VCaP (cell line): ENCODE results near the gene FREM3.

ENCODE experiments used
- H3K27ac ChIP-seq: fragments of 450-650 bp; 2 replicates; pipeline ENCODE4 v1.5.1; 2017
- CTCF ChIP-seq: fragments of 450-650 bp; conservative IDR thresholded peaks from 2 replicates; pipeline ENCODE4 v1.5.1; 2017; ENCODE audit warnings: mild to moderate bottlenecking, moderate library complexity

Gene FREM3

GRCh38 chr4:143626134-143626911 lies 74.2 kb downstream of the FREM3 start:
- H3K27ac ChIP-seq: no peak overlapping the region
- no peak for TF ChIP-seq CTCF

GRCh38 chr4:143625632-143626031 lies 74.8 kb downstream of the FREM3 start:
- no peak for TF ChIP-seq CTCF
- H3K27ac ChIP-seq: no peak overlapping the region

GRCh38 chr4:143623896-143624295 lies 76.6 kb downstream of the FREM3 start:
- TF ChIP-seq CTCF: no peak
- no peak overlapping the region for H3K27ac ChIP-seq

- H3K27ac ChIP-seq: no peak overlapping the region
- no peak for TF ChIP-seq CTCF
These were observed 81.7 kb downstream of the FREM3 start for GRCh38 chr4:143618811-143619210.

- H3K27ac ChIP-seq: no peak overlapping the region
- TF ChIP-seq CTCF: no peak
These were observed 82.3 kb downstream of the FREM3 start for GRCh38 chr4:143617994-143618679.

- H3K27ac ChIP-seq: no peak overlapping the region
- TF ChIP-seq CTCF: no peak
These were observed 83.7 kb downstream of the FREM3 start for GRCh38 chr4:143616771-143617170.

- TF ChIP-seq CTCF: no peak
- H3K27ac ChIP-seq: no peak overlapping the region
These were observed 91.0 kb downstream of the FREM3 start for GRCh38 chr4:143609492-143609891.
